Upper lobe of left lung (tissue), 4 donors: ENCODE results near the gene TAF10.

ENCODE experiments used
- CTCF ChIP-seq, 6 experiments: fragments of 450-650 bp in 4 of 6; fragments of 200-600 bp in 2 of 6; sonication (generic) in 2 of 6; IDR thresholded peaks; one replicate each; pipeline ENCODE4 v1.5.1; 2016 to 2019; ENCODE audit warnings: antibody characterized with exemption in 6 of 6
- EP300 ChIP-seq, 4 donors: sonication (generic); formaldehyde crosslinking; IDR thresholded peaks; one replicate each; pipeline ENCODE4 v1.5.1; 2017; ENCODE audit warnings: antibody characterized with exemption in 4 of 4, control low read depth in 2 of 4
- POLR2A ChIP-seq, 4 donors: fragments of 450-650 bp; IDR thresholded peaks; one replicate each; pipeline ENCODE4 v1.5.1; 2016 to 2017; ENCODE audit warnings: antibody characterized with exemption in 4 of 4, mild to moderate bottlenecking in 2 of 4
- POLR2AphosphoS5 ChIP-seq, 2 donors: sonication (generic); formaldehyde crosslinking; IDR thresholded peaks; one replicate each; pipeline ENCODE4 v1.5.1; 2017; ENCODE audit warnings: antibody characterized with exemption in 2 of 2

DNA sequence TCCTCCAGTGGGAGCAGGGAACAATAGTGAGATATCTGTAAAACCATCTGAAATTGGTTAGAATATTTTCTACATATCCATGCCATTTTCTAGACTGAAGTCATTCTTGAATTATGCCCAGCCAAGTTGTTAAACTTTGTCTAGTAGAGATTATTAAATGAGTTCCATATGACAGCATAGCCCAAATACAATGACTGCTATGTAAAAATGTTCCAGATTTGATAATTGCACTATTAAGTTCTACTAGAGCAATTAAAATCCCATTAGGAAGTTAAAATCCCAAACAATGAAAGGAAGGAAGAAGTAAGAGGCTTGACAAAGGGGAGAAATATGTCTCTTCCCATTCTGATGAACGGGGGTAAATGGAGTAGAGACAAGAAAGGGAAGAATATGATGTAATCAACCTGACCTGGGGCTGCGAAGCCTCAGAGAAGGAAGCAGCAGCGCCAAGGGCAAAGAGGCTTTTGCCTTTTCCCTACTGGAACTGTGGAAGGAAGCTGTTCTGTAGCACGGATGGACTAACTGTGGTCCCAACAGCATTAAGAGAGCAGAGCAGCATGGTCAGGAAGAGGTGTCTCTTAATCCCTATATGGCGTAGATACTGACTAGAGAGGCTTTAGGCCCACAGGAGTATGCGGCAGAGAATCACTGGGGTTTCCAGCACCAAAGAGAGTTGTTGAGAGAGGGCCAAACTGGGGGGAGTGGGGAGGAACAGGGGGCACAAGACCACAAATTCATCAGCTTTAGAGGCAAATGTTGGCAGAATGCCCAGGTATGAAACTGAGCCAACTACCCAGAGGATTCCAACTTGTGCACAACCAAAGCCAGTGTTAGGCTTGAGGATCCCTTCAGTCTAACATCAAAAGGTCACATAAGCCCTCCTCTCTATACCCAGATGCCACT is 35.3 kb downstream of the TAF10 start:
- TF ChIP-seq POLR2A (IDR thresholded peaks at IDR 0.05): no peak
- TF ChIP-seq CTCF (IDR thresholded peaks at IDR 0.05): no peak
- TF ChIP-seq POLR2AphosphoS5 (IDR thresholded peaks at IDR 0.05): no peak
- no peak for TF ChIP-seq EP300 (IDR thresholded peaks at IDR 0.05)
